Measurements from ENCODE around the gene ZNF385D. TPM values are rescaled to one million over a fixed set of nuclear protein-coding genes. Genes with fewer than 3 reads are reported as not detected.

Gene ZNF385D
- total RNA-seq, 1 experiment from 2014 or later: not detected

- Histone ChIP-seq H3K27me3 (replicated peaks; ENCODE audit: control insufficient read depth, insufficient read depth, low read length) (no peaks in the 10 kb centered on the region), H3K4me3 (ENCODE audit: low read depth, low read length) (no peak overlapping the region), H3K4me1 (no peaks in the 10 kb centered on the region), H3K9me3 (no peaks in the 10 kb centered on the region), H3K36me3 (ENCODE audit: control insufficient read depth, insufficient read depth, low read length) (no peaks in the 10 kb centered on the region)
- Mint-ChIP-seq H3K36me3 (ENCODE audit: insufficient read depth, unreplicated experiment) (no peaks in the 10 kb centered on the region), H3K4me1 (ENCODE audit: low read depth, unreplicated experiment) (no peaks in the 10 kb centered on the region), H3K9me3 (ENCODE audit: unreplicated experiment) (no peaks in the 10 kb centered on the region), H3K27ac (ENCODE audit: unreplicated experiment) (no peak overlapping the region), H3K4me3 (ENCODE audit: unreplicated experiment) (no peak overlapping the region), H3K27me3 (ENCODE audit: insufficient read depth, unreplicated experiment) (peaks cover 3% of the 10 kb centered on the region)
- TF ChIP-seq CTCF (IDR thresholded peaks at IDR 0.05; ENCODE audit: insufficient read depth in 1 of 2, low read depth in 1 of 2, low read length in 1 of 2, severe bottlenecking in 1 of 2, unreplicated experiment in 1 of 2): no peak
- intact Hi-C loops (cut with micrococcal nuclease; ENCODE audit: unreplicated experiment): no loop called here
- POLR2A ChIA-PET: no interaction called here
- no peak for DNase-seq
- no TSS peak for BruUV-seq (replicated peaks)
- CTCF ChIA-PET: no interaction called here
Measured at GRCh38 chr3:21729331-21729730, 21.7 kb downstream of the ZNF385D start.

- intact Hi-C loops (cut with micrococcal nuclease; ENCODE audit: unreplicated experiment): no loop called here
- no peaks in the 10 kb centered on the region for H3K4me1 Mint-ChIP-seq (ENCODE audit: low read depth, unreplicated experiment)
- Histone ChIP-seq H3K4me1 (no peaks in the 10 kb centered on the region), H3K36me3 (ENCODE audit: control insufficient read depth, insufficient read depth, low read length) (no peaks in the 10 kb centered on the region), H3K27me3 (replicated peaks; ENCODE audit: control insufficient read depth, insufficient read depth, low read length) (no peaks in the 10 kb centered on the region), H3K4me3 (ENCODE audit: low read depth, low read length) (no peak overlapping the region), H3K9me3 (no peaks in the 10 kb centered on the region)
- DNase-seq: no peak
- no peaks in the 10 kb centered on the region for H3K36me3 Mint-ChIP-seq (ENCODE audit: insufficient read depth, unreplicated experiment)
- ChIA-PET CTCF (no interaction called here), POLR2A (no interaction called here)
- H3K27me3 Mint-ChIP-seq (ENCODE audit: insufficient read depth, unreplicated experiment): no peaks in the 10 kb centered on the region
- TF ChIP-seq CTCF (IDR thresholded peaks at IDR 0.05; ENCODE audit: insufficient read depth in 1 of 2, low read depth in 1 of 2, low read length in 1 of 2, severe bottlenecking in 1 of 2, unreplicated experiment in 1 of 2): no peak
- H3K4me3 Mint-ChIP-seq (ENCODE audit: unreplicated experiment): no peak overlapping the region
- H3K27ac Mint-ChIP-seq (ENCODE audit: unreplicated experiment): no peak overlapping the region
- no peaks in the 10 kb centered on the region for H3K9me3 Mint-ChIP-seq (ENCODE audit: unreplicated experiment)
- BruUV-seq (replicated peaks): no TSS peak
Measured at GRCh38 chr3:21722768-21723167, 28.2 kb downstream of the ZNF385D start.

GRCh38 chr3:21722301-21722700 lies 28.7 kb downstream of the ZNF385D start:
- H3K36me3 Mint-ChIP-seq (ENCODE audit: insufficient read depth, unreplicated experiment): no peaks in the 10 kb centered on the region
- no peak overlapping the region for H3K27ac Mint-ChIP-seq (ENCODE audit: unreplicated experiment)
- no peak for TF ChIP-seq CTCF (IDR thresholded peaks at IDR 0.05; ENCODE audit: insufficient read depth in 1 of 2, low read depth in 1 of 2, low read length in 1 of 2, severe bottlenecking in 1 of 2, unreplicated experiment in 1 of 2)
- H3K27me3 ChIP-seq (replicated peaks; ENCODE audit: control insufficient read depth, insufficient read depth, low read length): no peaks in the 10 kb centered on the region
- DNase-seq: no peak
- no peaks in the 10 kb centered on the region for H3K4me1 Mint-ChIP-seq (ENCODE audit: low read depth, unreplicated experiment)
- no peaks in the 10 kb centered on the region for H3K9me3 Mint-ChIP-seq (ENCODE audit: unreplicated experiment)
- intact Hi-C loops (cut with micrococcal nuclease; ENCODE audit: unreplicated experiment): no loop called here
- H3K4me3 Mint-ChIP-seq (ENCODE audit: unreplicated experiment): no peak overlapping the region
- H3K36me3 ChIP-seq (ENCODE audit: control insufficient read depth, insufficient read depth, low read length): no peaks in the 10 kb centered on the region
- H3K4me1 ChIP-seq: no peaks in the 10 kb centered on the region
- H3K4me3 ChIP-seq (ENCODE audit: low read depth, low read length): no peak overlapping the region
- BruUV-seq (replicated peaks): no TSS peak
- H3K27me3 Mint-ChIP-seq (ENCODE audit: insufficient read depth, unreplicated experiment): no peaks in the 10 kb centered on the region
- CTCF ChIA-PET: no interaction called here
- no peaks in the 10 kb centered on the region for H3K9me3 ChIP-seq
- POLR2A ChIA-PET: no interaction called here

Measured in Caco-2 (cell line).